ENCODE data around the gene SP140L. TPM values are rescaled to one million over a fixed set of nuclear protein-coding genes. Genes with fewer than 3 reads are reported as not detected.

Gene SP140L
- 0.94 and 3.8 TPM in 2 replicates for total RNA-seq

GRCh38 chr2:230326453-230327417 lies at the start of gene SP140L:
TSS of gene SP140L (plus strand) at chr2:230327193. CDS start at chr2:230327270, 77 bp downstream.

GRCh38 chr2:230416061-230416721 lies 89.2 kb downstream of the SP140L start, which contains the start of gene SP100:
TSS of gene SP100 (plus strand) at chr2:230416201. CDS start at chr2:230416297, 96 bp downstream.

Other genes with a start within 250 kb of the SP140L start
- 5.4 and 8.9 TPM in 2 replicates for gene SP110, start 107.2 kb upstream of the SP140L start, total RNA-seq
- not detected in 2 replicates for gene SP140, start 101.5 kb upstream of the SP140L start, total RNA-seq
- gene SP100, start 89.0 kb downstream of the SP140L start, total RNA-seq, result 42.9 and 53.1 TPM in 2 replicates